CD1c-positive myeloid dendritic cell (primary cell): ENCODE measurements around the gene FGD3.
A peak's percentile ranks its signal among the peaks of the same experiment; 100 is the strongest.
"Not testable (repeated sequence)": the region's sequence is repeated elsewhere in the genome, so short reads cannot be mapped to it uniquely, and the experiment has no call there.

Experiments used
- DNase-seq: peaks from one replicate; pipeline ENCODE4 v3.0.0-alpha.2; 2016; ENCODE audit errors: extremely low spot score

FGD3 gene, protein sequence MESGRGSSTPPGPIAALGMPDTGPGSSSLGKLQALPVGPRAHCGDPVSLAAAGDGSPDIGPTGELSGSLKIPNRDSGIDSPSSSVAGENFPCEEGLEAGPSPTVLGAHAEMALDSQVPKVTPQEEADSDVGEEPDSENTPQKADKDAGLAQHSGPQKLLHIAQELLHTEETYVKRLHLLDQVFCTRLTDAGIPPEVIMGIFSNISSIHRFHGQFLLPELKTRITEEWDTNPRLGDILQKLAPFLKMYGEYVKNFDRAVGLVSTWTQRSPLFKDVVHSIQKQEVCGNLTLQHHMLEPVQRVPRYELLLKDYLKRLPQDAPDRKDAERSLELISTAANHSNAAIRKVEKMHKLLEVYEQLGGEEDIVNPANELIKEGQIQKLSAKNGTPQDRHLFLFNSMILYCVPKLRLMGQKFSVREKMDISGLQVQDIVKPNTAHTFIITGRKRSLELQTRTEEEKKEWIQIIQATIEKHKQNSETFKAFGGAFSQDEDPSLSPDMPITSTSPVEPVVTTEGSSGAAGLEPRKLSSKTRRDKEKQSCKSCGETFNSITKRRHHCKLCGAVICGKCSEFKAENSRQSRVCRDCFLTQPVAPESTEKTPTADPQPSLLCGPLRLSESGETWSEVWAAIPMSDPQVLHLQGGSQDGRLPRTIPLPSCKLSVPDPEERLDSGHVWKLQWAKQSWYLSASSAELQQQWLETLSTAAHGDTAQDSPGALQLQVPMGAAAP

GRCh38 chr9:92947268-92948037 is at the start of gene FGD3:
Gene FGD3 (plus strand): TSS chr9:92947523. CDS start chr9:92976257, 28,734 bp downstream.
- DNase-seq: no peak

DNA sequence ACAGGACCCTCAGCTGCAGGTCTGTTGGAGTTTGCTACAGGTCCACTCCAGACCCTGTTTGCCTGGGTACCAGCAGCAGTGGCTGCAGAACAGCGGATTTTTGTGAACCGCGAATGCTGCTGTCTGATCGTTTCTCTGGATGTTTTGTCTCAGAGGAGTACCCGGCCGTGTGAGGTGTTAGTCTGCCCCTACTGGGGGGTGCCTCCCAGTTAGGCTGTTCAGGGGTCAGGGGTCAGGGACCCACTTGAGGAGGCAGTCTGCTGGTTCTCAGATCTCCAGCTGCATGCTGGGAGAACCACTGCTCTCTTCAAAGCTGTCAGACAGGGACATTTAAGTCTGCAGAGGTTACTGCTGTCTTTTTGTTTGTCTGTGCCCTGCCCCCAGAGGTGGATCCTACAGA is 42.2 kb upstream of the FGD3 start:
- not testable (repeated sequence) for DNase-seq

DNA sequence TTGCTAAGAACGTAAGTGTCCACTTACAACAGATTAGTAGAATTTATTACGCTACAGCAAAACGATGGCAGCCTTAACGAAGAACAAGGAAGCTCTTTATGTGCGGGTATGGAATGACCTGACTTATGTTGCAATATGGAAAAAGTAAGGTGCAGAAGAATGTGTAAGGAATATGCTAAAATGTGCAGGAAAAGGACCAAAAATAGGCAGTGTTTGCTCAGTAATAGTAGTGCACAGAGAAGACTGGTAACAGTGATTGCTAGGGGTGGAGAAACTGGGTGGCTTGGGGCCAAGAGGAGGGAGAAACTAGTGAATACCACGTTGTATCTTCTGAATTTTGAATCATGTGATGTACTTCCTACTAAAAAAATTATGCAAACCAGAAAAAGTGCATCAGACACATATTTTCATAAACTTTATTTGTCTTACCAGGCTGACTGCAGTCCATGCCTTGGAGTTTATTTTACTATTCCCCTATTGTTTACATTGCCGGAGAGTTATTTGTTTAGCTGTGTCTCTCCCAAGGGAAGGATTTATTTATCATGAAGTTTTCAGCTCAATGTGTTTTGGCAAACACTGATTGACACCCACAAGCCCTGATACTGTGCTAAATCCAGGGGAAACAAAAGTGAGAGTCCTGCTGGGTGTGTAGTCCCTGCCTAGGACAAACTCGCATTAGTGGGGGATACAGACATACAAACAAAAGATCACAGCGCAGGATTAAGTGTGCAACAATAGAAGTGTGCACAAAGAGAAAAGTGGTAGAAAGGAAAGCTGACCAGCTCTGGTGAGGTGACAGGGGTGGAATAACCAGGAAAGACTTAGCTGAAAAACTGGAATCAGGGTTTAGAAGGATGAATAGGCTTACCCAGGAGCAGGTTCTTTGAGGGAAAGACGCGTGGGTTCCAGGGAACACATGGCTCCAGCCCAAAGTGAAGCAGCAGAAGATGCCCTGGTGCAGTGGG is 35.5 kb upstream of the FGD3 start:
- peak; percentile 17 for DNase-seq

DNA sequence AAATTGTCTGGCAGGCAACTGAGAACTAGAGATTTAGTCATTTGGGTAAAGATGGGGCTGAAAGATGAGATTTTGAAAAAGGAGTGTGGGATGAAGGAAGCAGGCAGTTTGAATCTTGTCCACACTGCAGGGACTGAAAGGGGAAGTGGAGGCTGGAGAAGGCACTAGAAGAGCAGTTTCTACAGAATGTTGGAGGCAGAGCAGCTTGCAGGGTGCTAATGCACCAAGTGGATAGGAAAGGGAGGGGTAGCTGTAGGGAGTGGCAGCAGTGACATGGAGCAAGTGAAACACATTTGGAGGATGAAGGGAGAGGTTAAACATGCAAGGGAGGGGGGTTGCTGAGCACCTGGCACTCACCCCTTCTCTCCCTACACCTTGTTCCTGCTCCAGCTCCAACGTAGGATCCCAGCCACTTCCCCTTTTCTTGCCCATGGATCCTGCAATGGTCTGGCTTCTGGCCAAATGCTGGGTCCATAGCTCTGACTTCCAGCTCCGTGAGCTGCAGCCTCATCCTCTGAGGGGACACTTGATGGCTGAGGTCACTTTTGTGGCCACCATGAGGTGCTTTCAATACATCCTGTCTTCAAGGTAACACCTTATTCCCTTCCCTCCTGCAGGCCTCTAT is 30.0 kb upstream of the FGD3 start:
- DNase-seq: peak; percentile 80

DNA sequence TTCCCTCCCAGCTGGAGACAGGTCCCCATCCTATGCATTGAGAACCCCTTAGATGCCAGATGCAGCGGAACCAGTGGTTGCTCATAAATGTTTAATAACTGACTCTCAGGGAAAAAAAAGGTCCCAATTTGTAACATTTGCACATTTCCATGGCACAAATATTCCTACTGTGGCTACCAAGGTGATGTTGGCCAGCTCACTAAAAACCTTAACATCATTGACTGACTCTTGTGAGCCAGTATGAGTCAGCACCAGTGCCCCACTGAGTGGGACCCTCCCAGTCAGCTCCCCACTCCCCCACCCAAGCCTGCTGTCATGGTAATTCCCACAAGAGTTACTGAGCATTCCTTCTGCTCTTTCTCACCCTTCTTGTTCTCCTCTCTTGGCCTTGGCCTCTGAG is 26.9 kb upstream of the FGD3 start:
- no peak for DNase-seq

- no peak for DNase-seq
Observed at GRCh38 chr9:92931606-92932005, 15.7 kb upstream of the FGD3 start.

DNA sequence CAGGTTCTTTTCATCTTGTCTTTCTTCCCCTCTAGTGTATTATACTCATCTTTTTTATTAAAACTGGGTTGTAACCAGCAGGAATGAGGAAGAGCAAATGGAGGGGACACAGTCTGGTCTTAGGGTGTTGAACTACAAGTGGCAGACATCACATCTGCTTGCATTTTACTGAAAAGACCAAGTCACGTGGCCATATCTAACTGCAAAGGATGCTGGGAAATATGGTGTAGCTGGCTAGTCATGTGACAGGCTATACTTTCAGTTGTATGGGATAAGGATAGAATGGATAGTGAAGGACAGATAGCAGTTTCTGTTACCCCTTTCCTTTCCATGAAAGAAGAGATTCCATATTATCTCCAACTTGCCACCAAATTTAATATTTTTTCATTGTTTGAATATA is 13.0 kb upstream of the FGD3 start:
- no peak for DNase-seq

DNA sequence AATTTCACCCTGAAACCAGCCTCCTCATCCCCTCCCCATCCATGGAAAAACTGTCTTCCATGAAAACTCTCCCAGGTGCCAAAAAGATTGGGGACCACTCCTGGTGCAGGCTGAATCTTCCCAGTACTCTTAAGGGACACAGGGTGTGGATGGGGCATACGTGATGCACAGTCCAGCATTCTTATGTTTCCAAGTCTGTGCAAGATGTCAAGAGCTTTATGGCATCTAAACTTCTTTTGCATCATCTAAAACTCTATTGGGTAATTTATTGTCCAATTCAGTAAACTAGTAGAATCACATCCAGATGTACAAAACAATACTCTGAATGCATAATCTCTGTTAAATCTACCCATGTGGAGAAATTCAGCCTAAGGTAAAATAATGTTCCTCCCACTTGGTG is 9.3 kb upstream of the FGD3 start:
- DNase-seq: no peak

- no peak for DNase-seq
Observed at GRCh38 chr9:92941861-92942260, 5.5 kb upstream of the FGD3 start.

DNA sequence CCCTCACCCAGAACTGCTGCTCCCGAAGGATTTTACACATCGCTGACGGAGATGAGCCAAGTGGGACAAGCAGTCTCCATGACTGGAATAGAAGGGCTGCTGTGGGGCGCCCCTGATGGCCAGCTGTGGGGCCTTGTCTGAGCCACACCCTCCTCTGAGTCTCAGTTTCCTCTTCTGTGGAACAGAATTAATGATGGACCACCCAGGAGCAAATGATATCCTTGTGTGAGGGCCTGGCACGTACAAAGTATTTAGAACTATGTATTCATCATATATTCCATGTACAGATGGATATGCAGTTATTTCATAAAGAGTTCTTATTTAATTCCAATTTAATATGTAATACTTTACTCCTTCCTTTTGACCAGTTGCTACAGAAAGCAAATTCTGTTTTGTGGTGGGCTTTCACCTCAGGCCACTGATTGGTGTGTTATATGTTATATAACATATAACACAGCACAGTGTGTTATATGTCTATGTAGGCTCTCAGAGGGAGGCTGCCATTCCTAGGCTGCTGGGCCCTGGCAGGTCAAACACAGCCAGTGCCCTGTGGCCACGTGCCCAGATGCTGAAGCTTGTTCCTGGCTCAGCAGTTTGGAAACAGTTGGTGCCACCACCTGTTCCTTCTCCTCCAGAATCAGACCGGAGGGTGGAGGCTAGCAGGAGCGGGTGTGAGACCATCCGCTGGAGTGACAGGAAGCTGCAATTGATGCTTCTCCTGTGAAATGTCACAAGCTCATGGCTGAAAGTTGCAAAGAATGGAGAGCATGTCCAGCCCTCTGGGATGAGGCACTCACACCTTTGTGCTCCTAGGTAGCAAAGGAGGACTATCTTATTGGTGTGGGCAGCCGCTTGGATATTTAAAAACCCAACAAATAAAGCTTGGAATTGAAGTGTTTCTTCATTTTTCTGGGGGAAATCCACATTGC is 4.4 kb upstream of the FGD3 start:
- DNase-seq: no peak

GRCh38 chr9:92944921-92945320 is 2.4 kb upstream of the FGD3 start:
- DNase-seq: no peak

DNA sequence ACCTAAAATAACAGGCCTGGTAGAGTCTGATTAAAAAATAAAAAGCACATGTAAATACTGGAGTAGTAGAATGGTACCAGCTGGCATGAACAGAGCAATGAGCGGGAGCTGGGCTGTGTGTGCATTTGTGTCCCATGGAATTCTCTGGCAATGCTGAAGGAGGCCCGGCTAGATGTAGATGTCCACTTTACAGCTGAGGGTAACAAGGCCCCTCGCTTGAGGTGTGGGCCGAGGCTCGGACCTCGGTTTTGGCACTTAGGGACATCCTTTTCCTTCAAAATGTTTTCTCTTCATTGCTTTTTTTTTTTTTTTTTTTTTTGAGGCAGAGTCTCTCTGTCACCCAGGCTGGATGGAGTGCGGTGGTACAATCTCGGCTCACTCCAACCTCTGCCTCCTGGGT is 1.5 kb upstream of the FGD3 start:
- DNase-seq: no peak

DNA sequence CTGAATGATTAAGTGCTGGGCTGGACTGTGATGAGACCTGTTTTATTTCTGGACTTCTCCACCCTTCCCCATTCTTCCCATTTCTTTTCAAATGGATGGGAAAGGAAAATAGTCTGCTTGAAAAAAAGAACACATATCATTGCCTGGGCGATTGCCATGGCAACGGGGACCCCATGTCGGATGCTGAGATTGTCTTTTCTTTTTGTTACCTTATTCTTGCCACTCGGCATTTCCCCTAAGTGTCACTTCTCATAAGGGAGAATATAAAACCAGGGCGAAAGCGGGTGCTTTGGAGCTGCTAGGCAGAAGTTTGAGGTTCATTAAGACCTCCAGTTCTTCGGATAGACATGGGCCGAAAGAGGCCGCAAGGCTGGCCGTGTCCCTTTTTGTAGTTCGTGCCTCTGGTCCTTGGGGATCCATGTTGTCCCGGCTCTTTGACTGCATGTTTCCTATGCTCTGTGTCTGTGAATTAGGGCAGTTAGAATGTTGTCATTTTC is 763 bp downstream of the FGD3 start:
- DNase-seq: no peak

DNA sequence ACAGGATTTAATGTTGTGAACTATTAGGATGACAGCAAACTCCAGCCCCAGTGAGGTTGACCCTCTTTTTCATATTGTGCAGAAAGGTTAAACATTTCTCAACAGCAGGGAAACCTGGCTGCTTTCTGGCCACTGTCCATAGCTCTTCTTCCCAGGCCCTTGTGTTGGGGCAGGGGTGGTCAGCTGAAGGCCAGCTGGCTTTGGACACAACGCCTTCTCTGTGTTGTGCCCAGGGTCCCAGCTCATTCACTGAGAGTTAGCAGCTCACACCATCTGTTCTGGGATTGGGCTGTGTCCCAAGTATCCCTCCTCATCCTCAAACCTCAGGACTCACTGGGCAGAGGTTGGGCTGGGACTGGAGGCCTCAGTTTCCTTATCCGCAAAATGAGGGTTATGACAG is 1.3 kb downstream of the FGD3 start:
- no peak for DNase-seq

GRCh38 chr9:92949266-92949982 is 2.1 kb downstream of the FGD3 start:
- DNase-seq: no peak

DNA sequence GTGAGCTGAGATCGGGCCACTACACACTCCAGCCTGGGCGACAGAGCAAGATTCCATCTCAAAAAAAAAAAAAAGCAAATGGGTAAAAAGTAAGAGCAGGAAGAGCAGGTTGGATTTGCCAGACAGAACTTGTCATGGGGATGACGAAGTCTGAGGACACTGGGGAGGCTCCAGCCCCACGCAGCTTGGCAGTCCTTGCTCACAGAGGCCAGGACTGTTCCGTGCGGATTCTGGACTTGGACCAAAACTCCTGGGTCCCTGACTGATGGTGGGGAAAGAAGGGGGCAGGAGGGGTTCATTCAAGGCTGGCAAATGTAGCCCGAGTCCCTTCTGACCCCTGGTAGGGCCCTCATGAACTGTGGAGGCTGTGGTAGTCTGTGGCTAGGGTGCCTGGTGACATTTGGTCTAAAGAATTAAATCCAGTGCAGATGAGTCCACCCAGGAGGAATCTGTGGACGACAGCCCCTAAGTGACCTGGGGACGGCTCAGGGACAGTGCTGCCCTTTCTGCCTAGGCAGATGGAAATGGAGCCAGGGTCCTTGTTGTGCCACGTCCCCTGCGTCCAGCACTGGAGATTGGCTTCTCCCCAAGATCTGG is 3.1 kb downstream of the FGD3 start:
- no peak for DNase-seq

DNA sequence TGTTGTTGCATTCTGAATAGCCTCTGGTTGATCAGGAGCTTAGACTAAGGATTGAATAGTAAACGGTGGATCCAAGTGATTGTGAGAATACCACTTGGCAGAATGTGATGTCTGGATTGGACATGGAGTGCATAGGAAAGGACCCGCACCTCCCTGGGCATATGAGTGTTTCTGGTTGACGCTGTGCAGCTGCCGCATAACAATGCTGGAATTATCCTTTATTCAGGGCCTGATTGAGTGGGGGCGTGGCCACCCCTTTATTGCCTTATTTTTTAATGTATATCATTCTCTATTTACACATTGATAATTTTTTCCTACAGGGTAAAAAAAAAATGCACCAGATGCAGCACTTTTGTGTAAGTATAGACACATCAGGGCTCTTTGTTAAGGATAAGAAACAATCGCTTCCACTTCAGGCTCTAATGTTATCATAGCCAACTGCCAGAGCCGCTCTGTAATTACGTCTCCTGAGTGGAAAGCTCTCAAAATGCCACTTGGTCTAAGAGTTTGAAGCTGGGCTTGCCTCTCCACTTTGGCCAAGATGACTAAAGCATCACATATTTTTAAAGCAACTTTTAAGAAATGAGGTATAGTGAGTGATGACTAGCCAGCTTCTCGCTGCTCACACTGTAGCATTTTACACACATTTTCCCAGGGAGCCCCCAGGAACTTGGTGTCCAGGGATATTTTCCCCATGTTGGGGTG is 5.7 kb downstream of the FGD3 start:
- DNase-seq: no peak
